Transverse colon (tissue), 3 donors: Measurements from ENCODE around the gene C9orf85.

ENCODE experiments used
- EP300 ChIP-seq: sonication (generic); formaldehyde crosslinking; IDR thresholded peaks from one replicate; pipeline ENCODE4 v1.6.1; 2017; ENCODE audit warnings: antibody characterized with exemption, low read depth
- TF ChIP-seq, protein P1 (sequence below), 5 experiments: fragments of 200-600 bp in 3 of 5; fragments of 450-650 bp in 2 of 5; sonication (generic) in 3 of 5; IDR thresholded peaks; 1 replicate in 2 of 5; 2 replicates in 3 of 5; pipeline ENCODE4 v1.5.1; 2016 to 2017; ENCODE audit warnings: antibody characterized with exemption in 5 of 5, inconsistent platforms in 3 of 5, mild to moderate bottlenecking in 2 of 5, moderate library complexity in 1 of 5

DNA sequence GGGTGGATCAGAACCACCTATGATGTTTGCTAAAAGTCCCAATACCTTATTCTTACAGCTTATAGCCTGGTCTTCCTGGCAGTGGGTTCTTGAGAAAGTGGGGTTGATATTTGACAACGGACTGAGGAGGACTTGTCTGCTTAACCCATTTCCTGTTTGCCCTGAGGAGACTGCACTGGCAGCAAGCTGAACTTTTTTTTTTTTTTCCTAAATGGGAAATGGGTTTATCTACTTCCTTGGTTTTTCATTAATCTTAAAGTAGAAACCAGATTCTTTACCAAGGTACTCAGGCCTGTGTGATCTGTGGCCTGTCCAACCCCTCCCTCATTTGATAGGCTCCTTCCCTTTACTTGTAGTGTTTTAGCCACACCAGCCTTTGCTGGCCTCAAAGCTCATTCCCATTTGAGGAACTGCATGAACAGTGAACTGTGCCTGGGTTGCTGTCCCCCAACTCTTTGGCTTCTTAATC is 101.9 kb downstream of the C9orf85 start:
- no peak for TF ChIP-seq EP300
- TF ChIP-seq, protein P1, sequence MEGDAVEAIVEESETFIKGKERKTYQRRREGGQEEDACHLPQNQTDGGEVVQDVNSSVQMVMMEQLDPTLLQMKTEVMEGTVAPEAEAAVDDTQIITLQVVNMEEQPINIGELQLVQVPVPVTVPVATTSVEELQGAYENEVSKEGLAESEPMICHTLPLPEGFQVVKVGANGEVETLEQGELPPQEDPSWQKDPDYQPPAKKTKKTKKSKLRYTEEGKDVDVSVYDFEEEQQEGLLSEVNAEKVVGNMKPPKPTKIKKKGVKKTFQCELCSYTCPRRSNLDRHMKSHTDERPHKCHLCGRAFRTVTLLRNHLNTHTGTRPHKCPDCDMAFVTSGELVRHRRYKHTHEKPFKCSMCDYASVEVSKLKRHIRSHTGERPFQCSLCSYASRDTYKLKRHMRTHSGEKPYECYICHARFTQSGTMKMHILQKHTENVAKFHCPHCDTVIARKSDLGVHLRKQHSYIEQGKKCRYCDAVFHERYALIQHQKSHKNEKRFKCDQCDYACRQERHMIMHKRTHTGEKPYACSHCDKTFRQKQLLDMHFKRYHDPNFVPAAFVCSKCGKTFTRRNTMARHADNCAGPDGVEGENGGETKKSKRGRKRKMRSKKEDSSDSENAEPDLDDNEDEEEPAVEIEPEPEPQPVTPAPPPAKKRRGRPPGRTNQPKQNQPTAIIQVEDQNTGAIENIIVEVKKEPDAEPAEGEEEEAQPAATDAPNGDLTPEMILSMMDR (IDR thresholded peaks at IDR 0.05): no peak
